Common myeloid progenitor, CD34-positive (primary cell): ENCODE results near the gene GRK5. TPM values are rescaled to one million over a fixed set of nuclear protein-coding genes. Genes with fewer than 3 reads are reported as not detected.

Experiments
- CTCF ChIA-PET: fragments of 350-600 bp; sonication (Branson Sonifier 250); formaldehyde crosslinking; loops from one replicate; lab custom pipeline; 2021; ENCODE audit warnings: antibody characterized with exemption; lab: Charles Lee
- POLR2A ChIA-PET: fragments of 350-600 bp; sonication (Branson Sonifier 250); formaldehyde crosslinking; loops from one replicate; lab custom pipeline; 2021; ENCODE audit warnings: antibody characterized with exemption; lab: Charles Lee
- DNase-seq, 3 donors: peaks; one replicate each; pipeline versions ENCODE4 v3.0.0 to v3.0.0-alpha.2; 2013
- H3K27ac ChIP-seq, 2 experiments: 1 replicate in 1 of 2; 2 replicates in 1 of 2; pipeline ENCODE4 v1.7.0; 2013; ENCODE audit warnings: inconsistent platforms in 2 of 2, low read length in 2 of 2, mild to moderate bottlenecking in 2 of 2, low read depth in 1 of 2, moderate library complexity in 1 of 2; ENCODE audit not compliant: severe bottlenecking in 2 of 2, insufficient read depth in 1 of 2, poor library complexity in 1 of 2
- H3K27me3 ChIP-seq, 5 experiments: replicated peaks in 2 of 5; 1 replicate in 3 of 5; 2 replicates in 2 of 5; pipeline versions ENCODE4 v1.6.1 to v1.7.0; 2013; ENCODE audit warnings: low read length in 4 of 5, mild to moderate bottlenecking in 2 of 5, moderate library complexity in 2 of 5, inconsistent platforms in 1 of 5; ENCODE audit not compliant: insufficient read depth in 5 of 5, control insufficient read depth in 4 of 5
- H3K36me3 ChIP-seq, 4 experiments: 1 replicate in 2 of 4; 2 replicates in 2 of 4; pipeline versions ENCODE4 v1.6.1 to v1.7.0; 2013; ENCODE audit warnings: low read length in 3 of 4, control low read depth in 1 of 4, mild to moderate bottlenecking in 1 of 4; ENCODE audit not compliant: control insufficient read depth in 4 of 4, insufficient read depth in 4 of 4
- H3K4me1 ChIP-seq, 4 experiments: 1 replicate in 3 of 4; 2 replicates in 1 of 4; pipeline versions ENCODE4 v1.6.1 to v1.7.1; 2013; ENCODE audit warnings: low read length in 3 of 4, mild to moderate bottlenecking in 3 of 4, control low read depth in 1 of 4, inconsistent platforms in 1 of 4, moderate library complexity in 1 of 4; ENCODE audit not compliant: control insufficient read depth in 4 of 4, insufficient read depth in 4 of 4; ENCODE audit errors: control extremely low read depth in 1 of 4
- H3K4me3 ChIP-seq, 7 experiments: 1 replicate in 4 of 7; 2 replicates in 3 of 7; pipeline versions ENCODE4 v1.5.1 to v1.7.0; 2013; ENCODE audit warnings: mild to moderate bottlenecking in 7 of 7, low read length in 6 of 7, moderate library complexity in 6 of 7, inconsistent platforms in 2 of 7, low read depth in 2 of 7, control low read depth in 1 of 7; ENCODE audit not compliant: insufficient read depth in 4 of 7, control insufficient read depth in 1 of 7; ENCODE audit errors: extremely low read depth in 1 of 7
- H3K9me3 ChIP-seq, 5 experiments: 1 replicate in 4 of 5; 2 replicates in 1 of 5; pipeline versions ENCODE4 v1.6.1 to v1.7.1; 2013; ENCODE audit warnings: low read length in 4 of 5, mild to moderate bottlenecking in 2 of 5, inconsistent platforms in 1 of 5, low read depth in 1 of 5, moderate library complexity in 1 of 5; ENCODE audit not compliant: control insufficient read depth in 4 of 5, insufficient read depth in 2 of 5; ENCODE audit errors: control extremely low read depth in 1 of 5
- WGBS: methylation state at CpG from one replicate; pipeline ENCODE4 v1.1.5; 2013; ENCODE audit not compliant: insufficient coverage; 5-methylcytosine and 5-hydroxymethylcytosine counted together
- polyA plus RNA-seq: library from polyadenylated mRNA; unstranded; fragments of 120-200 nt; gene quantifications from one replicate; pipeline ENCODE4 v1.2.1, GENCODE V29; 2013

Gene GRK5
- polyA plus RNA-seq = 3.0 TPM

DNA sequence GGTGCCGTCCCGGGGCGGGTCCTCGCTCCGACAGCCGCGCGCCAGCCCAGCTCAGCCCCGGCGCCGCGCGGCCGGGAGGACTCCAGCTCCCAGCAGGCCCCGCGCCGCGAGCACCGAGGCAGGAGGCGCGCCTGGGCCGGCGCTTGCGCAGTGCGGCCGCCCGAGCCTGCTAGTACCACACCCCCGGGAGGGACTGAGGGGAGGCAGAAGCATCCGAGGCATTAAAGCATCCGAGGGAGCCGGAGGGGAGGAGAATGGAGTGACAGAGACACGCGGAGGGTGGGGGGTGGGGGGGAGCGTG is at the start of gene GRK5:
Gene GRK5 (plus strand): TSS at position 206 of the 301 bp plus-strand sequence. CDS start 347 bp downstream, outside the sequence.
- Histone ChIP-seq H3K4me1 (peaks cover 18 to 49% (median 47%) of the 10 kb centered on the region in 4 experiments), H3K27me3 (peaks cover 0 to 18% (median 3%) of the 10 kb centered on the region in 5 experiments), H3K9me3 (no peaks in the 10 kb centered on the region), H3K36me3 (no peaks in the 10 kb centered on the region), H3K4me3 (peak within 1 kb of the TSS; percentile 55 to 85 (median 77)), H3K27ac (peak within 1 kb of the TSS in 1 of 2 experiments; percentile 59)
- DNase-seq = peak; percentile 92 to 96 (median 96)
- ChIA-PET POLR2A (interaction anchor here (0.6 to 1.6 kb wide), 5 partner anchors 28 to 266 kb away, joined by 3 to 6 read pairs (median 4); no protein-coding TSS in a partner anchor), CTCF (interaction anchor here (0.6 to 4.4 kb wide), 27 partner anchors 8 to 336 kb away, joined by 3 to 35 read pairs (median 6); no protein-coding TSS in a partner anchor)
- 0% methylated on average over 24 of the region's 34 CpGs for WGBS

- ChIA-PET CTCF (interaction anchor here (0.7 to 1.7 kb wide), 5 partner anchors 10 to 286 kb away, joined by 3 to 6 read pairs (median 4); no protein-coding TSS in a partner anchor), POLR2A (no interaction called here)
- no peak overlapping the region for H3K27ac ChIP-seq
- no peak for DNase-seq
- H3K9me3 ChIP-seq = no peaks in the 10 kb centered on the region
- H3K4me3 ChIP-seq = no peak overlapping the region
- H3K4me1 ChIP-seq = peaks cover 0 to 12% (median 6%) of the 10 kb centered on the region in 4 experiments
- H3K36me3 ChIP-seq = peaks cover 18 to 65% (median 52%) of the 10 kb centered on the region in 4 experiments
- 100% methylated on average over 4 of the region's 8 CpGs for WGBS
- H3K27me3 ChIP-seq = no peaks in the 10 kb centered on the region
Observed at GRCh38 chr10:119159332-119159731, 48.0 kb upstream of the GRK5 start.

DNA sequence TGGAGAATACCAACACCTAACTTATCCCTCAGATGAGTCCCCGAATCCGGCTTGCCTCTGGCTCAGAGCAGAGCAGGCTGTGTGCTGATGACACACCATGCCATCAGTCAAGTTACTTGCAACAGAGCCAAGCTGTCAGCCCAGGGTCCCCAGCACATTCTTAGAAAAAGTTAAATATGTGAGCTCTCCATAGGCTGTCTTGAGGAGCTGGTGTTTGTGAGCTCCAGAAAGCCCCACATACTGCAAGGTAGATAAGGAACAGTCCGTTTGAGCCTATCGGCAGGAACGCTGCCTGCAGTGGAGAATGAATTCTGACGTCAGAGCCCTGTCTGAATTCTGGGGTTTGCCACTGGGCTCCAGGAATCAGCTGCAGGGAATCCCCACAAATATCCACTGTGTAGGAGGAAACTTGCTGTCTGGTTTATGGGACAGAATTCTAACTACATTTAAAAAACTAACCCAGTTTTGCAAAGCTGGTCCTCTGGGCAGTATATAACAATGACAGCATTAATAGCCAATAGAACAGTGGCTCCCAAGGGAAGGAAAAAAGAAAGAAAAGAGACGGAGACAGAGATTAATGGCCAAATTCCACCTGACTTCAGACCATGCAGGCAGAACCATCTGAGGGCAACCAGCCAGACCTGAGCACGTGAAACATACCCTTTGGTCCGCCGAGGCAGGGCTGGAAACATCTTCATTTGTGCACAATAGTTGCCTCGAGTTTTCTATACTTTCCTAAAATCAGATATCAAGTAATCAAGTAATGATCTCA is 45.5 kb upstream of the GRK5 start:
- no peak for DNase-seq
- 89% methylated on average over 8 of the region's 11 CpGs for WGBS
- Histone ChIP-seq H3K36me3 (peaks cover 8 to 46% (median 30%) of the 10 kb centered on the region in 4 experiments), H3K4me3 (no peak overlapping the region), H3K27ac (no peak overlapping the region), H3K9me3 (no peaks in the 10 kb centered on the region), H3K27me3 (no peaks in the 10 kb centered on the region), H3K4me1 (peaks cover 4 to 32% (median 27%) of the 10 kb centered on the region in 4 experiments)
- POLR2A ChIA-PET = no interaction called here
- CTCF ChIA-PET = interaction anchor here (1.3 to 2.3 kb wide), 2 partner anchors 9 to 13 kb away, joined by 4 to 5 read pairs; no protein-coding TSS in a partner anchor

- ChIA-PET POLR2A (no interaction called here), CTCF (interaction anchor here (1.3 to 2.4 kb wide), 3 partner anchors 9 to 36 kb away, joined by 4 to 7 read pairs (median 5); no protein-coding TSS in a partner anchor)
- H3K4me3 ChIP-seq = no peak overlapping the region
- peak in 1 of 3 donors; percentile 10 for DNase-seq
- H3K4me1 ChIP-seq = peaks cover 4 to 32% (median 28%) of the 10 kb centered on the region in 4 experiments
- H3K27me3 ChIP-seq = no peaks in the 10 kb centered on the region
- peaks cover 8 to 48% (median 31%) of the 10 kb centered on the region in 4 experiments for H3K36me3 ChIP-seq
- H3K9me3 ChIP-seq = no peaks in the 10 kb centered on the region
- H3K27ac ChIP-seq = no peak overlapping the region
- 90% methylated on average over 5 of the region's 5 CpGs for WGBS
Observed at GRCh38 chr10:119162452-119163092, 44.8 kb upstream of the GRK5 start.

DNA sequence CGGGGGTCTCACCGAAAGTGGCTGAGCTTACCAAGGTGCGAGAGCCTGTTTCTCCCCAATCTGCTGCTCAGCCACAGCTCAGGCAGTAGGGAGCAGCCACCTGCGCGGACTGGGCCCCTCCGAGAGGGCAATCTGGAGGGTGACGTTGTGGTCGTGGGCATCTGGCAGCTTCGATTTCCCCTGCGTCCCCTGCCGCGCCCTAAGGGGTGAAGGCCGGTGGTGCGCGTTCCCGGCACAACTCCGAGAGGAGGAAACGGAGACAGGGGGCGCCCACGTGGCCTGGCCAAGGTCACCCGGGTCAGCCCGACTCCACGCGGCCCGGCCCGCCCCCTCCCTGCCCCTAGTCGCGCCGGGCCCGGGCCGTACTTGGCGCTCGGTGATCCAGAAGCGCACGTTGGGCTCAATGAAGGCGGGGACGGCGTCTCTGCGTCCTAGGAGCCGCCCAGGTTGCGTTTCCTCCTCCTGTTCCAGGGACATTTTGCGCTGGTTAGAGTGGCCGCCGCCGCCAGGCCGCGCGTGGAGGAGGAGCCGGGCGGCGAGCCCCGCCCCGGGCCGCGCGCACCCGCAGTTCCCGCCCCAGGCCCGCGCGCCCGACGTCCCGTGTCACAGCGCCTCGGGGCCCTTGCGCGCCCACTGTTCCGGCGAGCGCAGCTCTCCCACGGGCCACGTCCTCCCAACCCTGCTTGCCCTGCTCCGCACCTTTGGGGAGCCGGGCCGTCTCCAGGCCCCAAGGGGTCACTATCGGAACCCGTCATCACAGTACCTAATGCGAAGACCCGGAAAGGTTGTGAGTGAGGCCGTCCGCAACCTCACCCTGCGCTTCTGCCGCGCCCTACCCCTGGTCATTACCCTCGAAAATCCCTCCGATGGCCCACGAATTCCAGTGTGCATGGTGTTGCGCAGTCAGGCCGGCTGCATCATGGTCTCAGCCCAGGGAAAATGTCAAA is 41.9 kb upstream of the GRK5 start, which contains the start of gene SFXN4:
Gene SFXN4 (minus strand): TSS at position 544 of the 947 bp plus-strand sequence. CDS start 67 bp downstream, at position 477.
- CTCF ChIA-PET = interaction anchor here (0.7 to 2.4 kb wide), 10 partner anchors 10 to 41 kb away, joined by 3 to 7 read pairs (median 4); partner anchors contain the start of gene GRK5
- H3K27ac ChIP-seq = peak within 1 kb of the TSS; percentile 33 to 81
- H3K4me1 ChIP-seq = peaks cover 4 to 32% (median 28%) of the 10 kb centered on the region in 4 experiments
- H3K36me3 ChIP-seq = peaks cover 7 to 55% (median 39%) of the 10 kb centered on the region in 4 experiments
- H3K9me3 ChIP-seq = no peaks in the 10 kb centered on the region
- peak; percentile 59 to 81 (median 73) for DNase-seq
- WGBS = under 1% methylated on average over 79 of the region's 90 CpGs
- H3K27me3 ChIP-seq = no peaks in the 10 kb centered on the region
- peak within 1 kb of the TSS; percentile 68 to 92 (median 80) for H3K4me3 ChIP-seq
- POLR2A ChIA-PET = no interaction called here

DNA sequence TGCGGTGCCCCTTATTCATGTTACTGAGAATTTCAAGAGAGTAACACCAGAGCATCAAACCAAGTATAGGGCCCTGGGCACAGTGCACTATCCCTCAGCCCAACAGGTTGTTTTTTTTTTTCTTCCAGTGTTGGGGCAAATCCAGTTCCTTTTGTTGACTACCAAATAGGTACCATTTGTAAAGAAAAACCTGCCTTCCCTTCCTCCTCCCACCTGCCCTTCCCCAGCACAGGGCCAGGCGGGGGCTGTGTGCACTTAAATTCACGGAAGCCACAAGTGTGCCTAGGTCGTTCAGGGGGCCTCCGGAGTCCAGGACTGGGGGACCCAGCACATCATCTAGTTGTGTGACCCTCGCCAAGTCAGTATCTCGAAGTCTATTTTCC is 41.3 kb upstream of the GRK5 start:
- WGBS = 62% methylated on average over 7 of the region's 7 CpGs

More for the DNA sequence above, 41.3 kb upstream of the GRK5 start:
- DNase-seq = no peak
- CTCF ChIA-PET = interaction anchor here (1.1 kb wide), 1 partner anchor 27 kb away, joined by 3 read pairs; no protein-coding TSS in a partner anchor
- H3K4me1 ChIP-seq = peaks cover 4 to 32% (median 28%) of the 10 kb centered on the region in 4 experiments
- H3K27ac ChIP-seq = peak overlapping the region in 1 of 2 experiments; percentile 81
- peak overlapping the region; percentile 68 to 92 (median 80) for H3K4me3 ChIP-seq
- H3K36me3 ChIP-seq = peaks cover 7 to 49% (median 39%) of the 10 kb centered on the region in 4 experiments
- no peaks in the 10 kb centered on the region for H3K27me3 ChIP-seq
- no peaks in the 10 kb centered on the region for H3K9me3 ChIP-seq
- POLR2A ChIA-PET = no interaction called here
